SU-DHL-6 (cell line): ENCODE data around the gene TCF12.

Experiments used
- EZH2phosphoT487 ChIP-seq: fragments of 200-600 bp; sonication (generic), shearing (Covaris generic); conservative IDR thresholded peaks from 2 replicates; pipeline ENCODE4 v1.6.1; 2018; ENCODE audit warnings: mild to moderate bottlenecking, antibody characterized with exemption, low read length, moderate library complexity, mixed read lengths
- TF ChIP-seq, protein P1 (sequence below): fragments of 200-600 bp; sonication (generic); IDR thresholded peaks from one replicate; pipeline ENCODE4 v1.5.1; 2017; ENCODE audit warnings: antibody characterized with exemption, mild to moderate bottlenecking, low read length, moderate library complexity; ENCODE audit not compliant: insufficient read depth, poor library complexity, severe bottlenecking

GRCh38 chr15:57332326-57332725, 413.9 kb downstream of the TCF12 start:
- TF ChIP-seq, protein P1, sequence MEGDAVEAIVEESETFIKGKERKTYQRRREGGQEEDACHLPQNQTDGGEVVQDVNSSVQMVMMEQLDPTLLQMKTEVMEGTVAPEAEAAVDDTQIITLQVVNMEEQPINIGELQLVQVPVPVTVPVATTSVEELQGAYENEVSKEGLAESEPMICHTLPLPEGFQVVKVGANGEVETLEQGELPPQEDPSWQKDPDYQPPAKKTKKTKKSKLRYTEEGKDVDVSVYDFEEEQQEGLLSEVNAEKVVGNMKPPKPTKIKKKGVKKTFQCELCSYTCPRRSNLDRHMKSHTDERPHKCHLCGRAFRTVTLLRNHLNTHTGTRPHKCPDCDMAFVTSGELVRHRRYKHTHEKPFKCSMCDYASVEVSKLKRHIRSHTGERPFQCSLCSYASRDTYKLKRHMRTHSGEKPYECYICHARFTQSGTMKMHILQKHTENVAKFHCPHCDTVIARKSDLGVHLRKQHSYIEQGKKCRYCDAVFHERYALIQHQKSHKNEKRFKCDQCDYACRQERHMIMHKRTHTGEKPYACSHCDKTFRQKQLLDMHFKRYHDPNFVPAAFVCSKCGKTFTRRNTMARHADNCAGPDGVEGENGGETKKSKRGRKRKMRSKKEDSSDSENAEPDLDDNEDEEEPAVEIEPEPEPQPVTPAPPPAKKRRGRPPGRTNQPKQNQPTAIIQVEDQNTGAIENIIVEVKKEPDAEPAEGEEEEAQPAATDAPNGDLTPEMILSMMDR: no peak
- no peak for TF ChIP-seq EZH2phosphoT487
